DND-41 (cell line): ENCODE results near the gene TCP11.

Source experiments
- CTCF ChIP-seq: IDR thresholded peaks from 2 replicates; pipeline ENCODE4 v1.5.1; 2012; ENCODE audit warnings: borderline replicate concordance, low read length, moderate library complexity, mild to moderate bottlenecking; ENCODE audit not compliant: poor library complexity, severe bottlenecking; ENCODE audit errors: extremely low read depth
- EZH2 ChIP-seq: IDR thresholded peaks from 3 replicates; pipeline ENCODE4 v1.6.1; 2012; ENCODE audit warnings: borderline replicate concordance, low read depth, mild to moderate bottlenecking, moderate library complexity, low read length, inconsistent platforms; ENCODE audit not compliant: severe bottlenecking

- no peak for TF ChIP-seq CTCF
- no peak for TF ChIP-seq EZH2
These were observed 59.0 kb downstream of the TCP11 start for GRCh38 chr6:35082046-35082732.
